Hepatocyte (in vitro differentiated cells): ENCODE data around the gene AKAP3. TPM values are rescaled to one million over a fixed set of nuclear protein-coding genes. Genes with fewer than 3 reads are reported as not detected.

Source experiments
- DNase-seq: peaks from one replicate; pipeline ENCODE4 v3.0.0-alpha.2; 2016; ENCODE audit warnings: low spot score
- H2AFZ ChIP-seq: fragments of 200-600 bp; sonication (generic); 2 replicates; pipeline ENCODE4 v1.6.0; 2016; ENCODE audit warnings: antibody characterized with exemption, mild to moderate bottlenecking
- H3K27ac ChIP-seq: fragments of 200-600 bp; sonication (generic); 2 replicates; pipeline ENCODE4 v1.5.1; 2016; ENCODE audit warnings: mild to moderate bottlenecking
- H3K27me3 ChIP-seq: fragments of 200-600 bp; sonication (generic); 2 replicates; pipeline ENCODE4 v1.6.1; 2016
- H3K36me3 ChIP-seq: fragments of 200-600 bp; sonication (generic); replicated peaks from 2 replicates; pipeline ENCODE4 v1.5.1; 2016; ENCODE audit warnings: low read depth; ENCODE audit not compliant: insufficient read depth
- H3K4me1 ChIP-seq: fragments of 200-600 bp; sonication (generic); 2 replicates; pipeline ENCODE4 v1.5.1; 2016; ENCODE audit warnings: mild to moderate bottlenecking, moderate library complexity; ENCODE audit not compliant: insufficient read depth
- H3K4me2 ChIP-seq: fragments of 200-600 bp; sonication (generic); 2 replicates; pipeline ENCODE4 v1.6.0; 2016
- H3K4me3 ChIP-seq: fragments of 200-600 bp; sonication (generic); 2 replicates; pipeline ENCODE4 v1.5.1; 2016; ENCODE audit warnings: mild to moderate bottlenecking
- H3K79me2 ChIP-seq: fragments of 200-600 bp; sonication (generic); 2 replicates; pipeline ENCODE4 v1.6.0; 2017; ENCODE audit warnings: mild to moderate bottlenecking
- H3K9me2 ChIP-seq: fragments of 200-600 bp; sonication (generic); replicated peaks from 2 replicates; pipeline ENCODE4 v1.6.0; 2017; ENCODE audit warnings: mild to moderate bottlenecking; ENCODE audit not compliant: insufficient read depth
- H3K9me3 ChIP-seq: fragments of 200-600 bp; sonication (generic); 2 replicates; pipeline ENCODE4 v1.5.1; 2016; ENCODE audit warnings: low read depth, mild to moderate bottlenecking
- H4K20me1 ChIP-seq: fragments of 200-600 bp; sonication (generic); 2 replicates; pipeline ENCODE4 v1.6.0; 2016; ENCODE audit warnings: mild to moderate bottlenecking; ENCODE audit not compliant: insufficient read depth, poor library complexity, severe bottlenecking
- CTCF ChIP-seq: fragments of 200-600 bp; sonication (generic); IDR thresholded peaks from 2 replicates; pipeline ENCODE4 v1.5.1; 2016; ENCODE audit warnings: antibody characterized with exemption, mild to moderate bottlenecking; ENCODE audit not compliant: poor library complexity
- EZH2 ChIP-seq: fragments of 200-600 bp; sonication (generic); IDR thresholded peaks from 2 replicates; pipeline ENCODE4 v1.6.1; 2016; ENCODE audit warnings: antibody characterized with exemption, mild to moderate bottlenecking, borderline replicate concordance
- EZH2phosphoT487 ChIP-seq: fragments of 200-600 bp; sonication (generic); IDR thresholded peaks from one replicate; pipeline ENCODE4 v1.6.1; 2018; ENCODE audit warnings: antibody characterized with exemption, mild to moderate bottlenecking, low read depth, moderate library complexity; ENCODE audit not compliant: unreplicated experiment, severe bottlenecking
- whole genome bisulfite sequencing: methylation state at CpG from one replicate; pipeline ENCODE4 v1.1.6; 2016; ENCODE audit warnings: low lambda C conversion rate; ENCODE audit errors: missing lambda C conversion rate; 5-methylcytosine and 5-hydroxymethylcytosine counted together
- polyA plus RNA-seq: library from polyadenylated mRNA; unstranded; fragments of >200 nt; fragmentation: Nextera tagmentation; extraction: Ambion mirVana; gene quantifications from 2 replicates; pipeline ENCODE4 v1.2.1, GENCODE V29; 2016
- total RNA-seq: library from RNA; depleted of rRNA; stranded (reverse); fragments of >200 nt; gene quantifications from 2 replicates; pipeline ENCODE4 v1.2.3, GENCODE V29; 2014

The AKAP3 gene
- total and polyA plus RNA-seq, 2 experiments from 2014 or later = 1.3 to 3.5 TPM

DNA sequence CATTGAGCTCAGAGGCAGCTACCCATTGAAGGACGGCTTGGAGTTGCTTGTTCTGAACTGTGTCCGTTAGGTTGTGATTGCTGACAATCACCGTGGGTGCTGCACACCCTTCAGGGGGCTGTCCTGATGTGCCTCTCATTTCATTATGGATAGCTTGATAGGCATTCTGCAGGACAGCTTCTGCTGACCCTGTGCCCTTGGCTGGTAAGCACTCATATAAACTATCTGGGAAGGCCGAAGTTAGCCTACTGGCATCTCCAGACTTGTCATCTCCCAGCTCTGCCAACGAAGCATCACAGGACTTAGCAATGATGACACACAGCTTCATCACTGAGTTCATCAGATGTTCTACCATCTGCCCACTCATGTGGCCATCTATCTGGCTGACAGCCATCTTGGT lies 22.3 kb downstream of the AKAP3 start:
- WGBS = 85% methylated on average over 5 of the region's 5 CpGs
- Histone ChIP-seq H4K20me1 (no peaks in the 10 kb centered on the region), H3K9me2 (no peaks in the 10 kb centered on the region), H3K79me2 (no peaks in the 10 kb centered on the region), H3K4me2 (no peak overlapping the region), H3K27me3 (peaks cover 25% of the 10 kb centered on the region), H3K4me1 (no peaks in the 10 kb centered on the region), H3K4me3 (no peak overlapping the region), H3K27ac (no peak overlapping the region), H3K36me3 (no peaks in the 10 kb centered on the region), H3K9me3 (no peaks in the 10 kb centered on the region), H2AFZ (no peak overlapping the region)
- no peak for TF ChIP-seq EZH2
- no peak for TF ChIP-seq CTCF
- TF ChIP-seq EZH2phosphoT487 = no peak
- no peak for DNase-seq

GRCh38 chr12:4621511-4621910 lies 27.3 kb downstream of the AKAP3 start:
- Histone ChIP-seq H3K27me3 (peaks cover 15% of the 10 kb centered on the region), H3K36me3 (no peaks in the 10 kb centered on the region), H3K27ac (no peak overlapping the region), H3K9me3 (no peaks in the 10 kb centered on the region), H3K4me2 (no peak overlapping the region), H3K4me3 (no peak overlapping the region), H3K4me1 (no peaks in the 10 kb centered on the region), H4K20me1 (no peaks in the 10 kb centered on the region), H3K79me2 (no peaks in the 10 kb centered on the region), H3K9me2 (no peaks in the 10 kb centered on the region), H2AFZ (no peak overlapping the region)
- DNase-seq = no peak
- TF ChIP-seq EZH2 (no peak), CTCF (no peak), EZH2phosphoT487 (no peak)
- WGBS = 96% methylated on average over 3 of the region's 3 CpGs

DNA sequence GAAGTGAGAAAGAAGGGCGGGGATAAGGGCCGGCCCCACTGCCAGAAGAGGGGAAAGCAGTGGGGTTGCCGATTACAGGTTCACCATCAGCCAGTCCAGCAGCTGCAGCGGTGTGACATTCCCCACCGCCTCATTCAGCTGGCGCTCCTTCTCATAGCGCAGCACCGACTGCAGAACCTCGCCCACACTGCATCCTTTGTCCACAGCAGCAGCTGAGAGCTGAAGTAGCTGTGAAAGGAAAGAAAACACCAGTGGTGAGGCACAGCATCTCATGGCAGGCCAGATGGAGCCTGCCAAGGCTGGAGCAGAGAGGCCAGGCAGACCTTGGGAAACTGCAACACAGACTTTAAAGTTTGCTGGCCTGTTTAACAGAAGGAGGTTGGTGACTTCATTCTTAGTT lies 33.2 kb downstream of the AKAP3 start:
- no peak overlapping the region for H3K4me2 ChIP-seq
- H4K20me1 ChIP-seq = no peaks in the 10 kb centered on the region
- H3K9me3 ChIP-seq = no peaks in the 10 kb centered on the region
- H3K36me3 ChIP-seq = no peaks in the 10 kb centered on the region
- TF ChIP-seq EZH2 = no peak
- TF ChIP-seq EZH2phosphoT487 = no peak
- TF ChIP-seq CTCF = no peak
- no peak overlapping the region for H3K27ac ChIP-seq
- H3K79me2 ChIP-seq = no peaks in the 10 kb centered on the region
- no peaks in the 10 kb centered on the region for H3K4me1 ChIP-seq
- H3K9me2 ChIP-seq = no peaks in the 10 kb centered on the region
- no peak for DNase-seq
- 100% methylated on average over 9 of the region's 9 CpGs for WGBS
- no peaks in the 10 kb centered on the region for H3K27me3 ChIP-seq
- H3K4me3 ChIP-seq = no peak overlapping the region
- no peak overlapping the region for H2AFZ ChIP-seq

GRCh38 chr12:4610481-4610880 lies 38.4 kb downstream of the AKAP3 start:
- TF ChIP-seq EZH2phosphoT487 (no peak), EZH2 (no peak), CTCF (no peak)
- H3K36me3 ChIP-seq = no peaks in the 10 kb centered on the region
- WGBS = 82% methylated on average over 4 of the region's 4 CpGs

More at GRCh38 chr12:4610481-4610880, 38.4 kb downstream of the AKAP3 start:
- Histone ChIP-seq H3K79me2 (peaks cover 10% of the 10 kb centered on the region), H3K4me3 (no peak overlapping the region), H3K4me2 (no peak overlapping the region), H3K27ac (no peak overlapping the region), H4K20me1 (no peaks in the 10 kb centered on the region), H3K4me1 (peaks cover 15% of the 10 kb centered on the region), H3K27me3 (no peaks in the 10 kb centered on the region), H3K9me2 (no peaks in the 10 kb centered on the region), H3K9me3 (no peaks in the 10 kb centered on the region), H2AFZ (no peak overlapping the region)
- DNase-seq = no peak
